Parathyroid adenoma (tissue), 2 donors: ENCODE data around the gene CEACAM21.
A peak's percentile ranks its signal among the peaks of the same experiment; 100 is the strongest.

Experiments
- H2AFZ ChIP-seq: fragments of 300-600 bp; sonication (generic); one replicate; pipeline ENCODE4 v1.7.0; 2017; ENCODE audit warnings: antibody characterized with exemption, mild to moderate bottlenecking
- H3K27ac ChIP-seq: fragments of 300-600 bp; sonication (generic); one replicate; pipeline ENCODE4 v1.7.0; 2017
- H3K27me3 ChIP-seq: fragments of 300-600 bp; sonication (generic); one replicate; pipeline ENCODE4 v1.7.0; 2017; ENCODE audit warnings: low read length; ENCODE audit not compliant: control insufficient read depth, insufficient read depth
- H3K36me3 ChIP-seq: fragments of 300-600 bp; sonication (generic); one replicate; pipeline ENCODE4 v1.7.0; 2017; ENCODE audit warnings: low read length; ENCODE audit not compliant: control insufficient read depth, insufficient read depth
- H3K4me1 ChIP-seq: fragments of 300-600 bp; sonication (generic); one replicate; pipeline ENCODE4 v1.7.0; 2017; ENCODE audit warnings: control low read depth
- H3K4me2 ChIP-seq: fragments of 300-600 bp; sonication (generic); one replicate; pipeline ENCODE4 v1.7.0; 2017; ENCODE audit warnings: low read length
- H3K4me3 ChIP-seq: fragments of 300-600 bp; sonication (generic); one replicate; pipeline ENCODE4 v1.7.0; 2017; ENCODE audit warnings: low read depth, low read length
- H3K79me2 ChIP-seq: fragments of 300-600 bp; sonication (generic); one replicate; pipeline ENCODE4 v1.7.0; 2017; ENCODE audit warnings: control low read depth
- H3K9ac ChIP-seq: fragments of 300-600 bp; sonication (generic); one replicate; pipeline ENCODE4 v1.7.0; 2017; ENCODE audit warnings: mild to moderate bottlenecking
- H3K9me3 ChIP-seq: fragments of 300-600 bp; sonication (generic); one replicate; pipeline ENCODE4 v1.7.0; 2017; ENCODE audit warnings: low read length; ENCODE audit not compliant: control insufficient read depth
- CTCF ChIP-seq: fragments of 300-600 bp; sonication (generic); IDR thresholded peaks from one replicate; pipeline ENCODE4 v1.7.0; 2017; ENCODE audit warnings: antibody characterized with exemption, mild to moderate bottlenecking
- donor health status: primary hyperparathyroidism.

The CEACAM21 gene

GRCh38 chr19:41547569-41547968, 28.4 kb upstream of the CEACAM21 start:
- Histone ChIP-seq H3K9ac (no peak overlapping the region), H3K79me2 (no peaks in the 10 kb centered on the region), H3K36me3 (no peaks in the 10 kb centered on the region), H3K27me3 (no peaks in the 10 kb centered on the region), H3K4me1 (no peaks in the 10 kb centered on the region), H3K9me3 (no peaks in the 10 kb centered on the region), H3K4me2 (no peak overlapping the region), H3K27ac (no peak overlapping the region), H2AFZ (no peak overlapping the region), H3K4me3 (no peak overlapping the region)
- no peak for TF ChIP-seq CTCF

GRCh38 chr19:41548047-41548446, 27.9 kb upstream of the CEACAM21 start:
- H2AFZ ChIP-seq, result no peak overlapping the region
- no peaks in the 10 kb centered on the region for H3K36me3 ChIP-seq
- H3K27me3 ChIP-seq, result no peaks in the 10 kb centered on the region
- H3K9ac ChIP-seq, result no peak overlapping the region
- H3K4me1 ChIP-seq, result no peaks in the 10 kb centered on the region
- no peak overlapping the region for H3K4me3 ChIP-seq
- H3K4me2 ChIP-seq, result no peak overlapping the region
- no peak for TF ChIP-seq CTCF
- H3K9me3 ChIP-seq, result no peaks in the 10 kb centered on the region
- H3K79me2 ChIP-seq, result no peaks in the 10 kb centered on the region
- no peak overlapping the region for H3K27ac ChIP-seq

- Histone ChIP-seq H3K36me3 (no peaks in the 10 kb centered on the region), H2AFZ (peak overlapping the region; percentile 28), H3K4me2 (no peak overlapping the region), H3K79me2 (no peaks in the 10 kb centered on the region), H3K9me3 (no peaks in the 10 kb centered on the region), H3K9ac (no peak overlapping the region), H3K4me3 (no peak overlapping the region), H3K27ac (peak overlapping the region; percentile 51), H3K4me1 (no peaks in the 10 kb centered on the region), H3K27me3 (no peaks in the 10 kb centered on the region)
- no peak for TF ChIP-seq CTCF
These were observed 26.8 kb upstream of the CEACAM21 start for GRCh38 chr19:41548954-41549688.

GRCh38 chr19:41549884-41550283, 26.1 kb upstream of the CEACAM21 start:
- H3K9me3 ChIP-seq, result no peaks in the 10 kb centered on the region
- no peaks in the 10 kb centered on the region for H3K27me3 ChIP-seq
- no peak overlapping the region for H3K27ac ChIP-seq
- H3K4me1 ChIP-seq, result no peaks in the 10 kb centered on the region
- TF ChIP-seq CTCF, result no peak
- no peaks in the 10 kb centered on the region for H3K36me3 ChIP-seq
- peak overlapping the region; percentile 5 for H3K4me3 ChIP-seq
- H3K79me2 ChIP-seq, result no peaks in the 10 kb centered on the region
- H3K4me2 ChIP-seq, result no peak overlapping the region
- no peak overlapping the region for H3K9ac ChIP-seq
- no peak overlapping the region for H2AFZ ChIP-seq

- Histone ChIP-seq H3K9ac (no peak overlapping the region), H3K27me3 (no peaks in the 10 kb centered on the region), H3K27ac (no peak overlapping the region), H3K79me2 (no peaks in the 10 kb centered on the region), H3K9me3 (no peaks in the 10 kb centered on the region), H3K36me3 (no peaks in the 10 kb centered on the region), H3K4me3 (no peak overlapping the region), H3K4me2 (no peak overlapping the region), H3K4me1 (no peaks in the 10 kb centered on the region), H2AFZ (no peak overlapping the region)
- no peak for TF ChIP-seq CTCF
These were observed 24.8 kb upstream of the CEACAM21 start for GRCh38 chr19:41551212-41551610.
